HG03175 (cell line): ENCODE measurements around the gene CAMK1D.
"Not testable (repeated sequence)": the region's sequence is repeated elsewhere in the genome, so short reads cannot be mapped to it uniquely, and the experiment has no call there.

ENCODE experiments used
- ATAC-seq: cut with Tn5 transposase; IDR thresholded peaks from one replicate; pipeline ENCODE4 v1.9.1; 2021; ENCODE audit warnings: mild to moderate bottlenecking, moderate library complexity; ENCODE audit not compliant: unreplicated experiment

CAMK1D gene

DNA sequence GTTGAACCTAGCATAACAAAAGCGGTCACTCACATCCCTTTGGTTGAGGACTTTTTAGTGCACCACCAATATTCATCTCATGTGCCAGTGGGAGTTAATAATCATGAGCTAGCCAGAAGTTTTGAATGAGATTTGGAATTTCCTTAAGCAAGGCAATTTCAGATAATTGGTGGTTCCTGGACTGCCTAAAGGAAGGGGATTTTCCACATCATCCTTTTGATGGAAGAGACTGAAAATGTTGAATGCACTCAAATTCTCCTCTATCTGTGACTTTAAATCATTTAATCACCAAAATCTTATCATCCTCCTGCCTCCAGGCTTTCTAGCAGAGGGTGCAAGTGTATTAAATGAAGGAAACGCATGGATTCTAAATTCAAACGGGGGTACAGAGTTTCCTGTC is 391.5 kb downstream of the CAMK1D start:
- ATAC-seq, result no peak

DNA sequence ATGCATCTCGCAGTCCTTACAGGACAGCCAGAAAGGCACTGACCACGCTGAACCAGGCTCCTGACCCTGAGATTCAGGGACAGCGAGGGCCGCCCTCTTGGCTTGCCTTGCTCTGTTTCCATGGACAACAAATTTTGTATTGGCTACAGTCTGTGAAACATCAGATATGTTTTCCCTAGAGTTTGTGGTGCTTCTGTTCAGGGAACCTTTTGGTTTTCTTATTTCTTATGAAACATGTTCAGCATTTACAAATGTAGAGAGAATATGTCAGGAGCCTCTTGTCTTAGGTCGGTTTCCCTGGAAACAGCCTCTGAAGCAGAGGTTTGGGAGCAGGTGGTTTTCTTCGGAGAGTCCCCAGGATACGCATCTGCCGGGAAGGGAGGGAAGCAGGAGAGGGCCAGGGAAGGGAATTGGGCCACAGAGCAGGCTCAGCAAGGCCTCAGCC is 392.0 kb downstream of the CAMK1D start:
- ATAC-seq, result no peak

DNA sequence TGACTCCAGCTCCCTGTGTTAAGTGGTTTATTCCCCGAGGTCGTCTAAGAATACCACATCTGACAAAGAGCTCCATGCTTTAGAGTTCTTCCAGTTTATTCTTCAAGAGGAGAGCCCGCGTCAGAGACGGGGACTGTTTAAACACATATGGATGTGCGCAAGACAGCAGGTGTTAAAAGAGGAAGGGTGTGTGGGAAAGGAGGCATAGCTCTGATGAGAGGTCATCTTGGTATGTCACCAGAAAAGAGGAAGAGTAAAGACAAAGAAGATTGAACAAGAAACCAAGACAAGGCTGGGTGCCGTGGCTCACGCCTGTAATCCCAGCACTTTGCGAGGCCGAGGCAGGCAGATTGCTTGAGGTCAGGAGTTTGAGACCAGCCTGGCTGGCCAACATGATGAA is 393.4 kb downstream of the CAMK1D start:
- peak; percentile 41 for ATAC-seq

DNA sequence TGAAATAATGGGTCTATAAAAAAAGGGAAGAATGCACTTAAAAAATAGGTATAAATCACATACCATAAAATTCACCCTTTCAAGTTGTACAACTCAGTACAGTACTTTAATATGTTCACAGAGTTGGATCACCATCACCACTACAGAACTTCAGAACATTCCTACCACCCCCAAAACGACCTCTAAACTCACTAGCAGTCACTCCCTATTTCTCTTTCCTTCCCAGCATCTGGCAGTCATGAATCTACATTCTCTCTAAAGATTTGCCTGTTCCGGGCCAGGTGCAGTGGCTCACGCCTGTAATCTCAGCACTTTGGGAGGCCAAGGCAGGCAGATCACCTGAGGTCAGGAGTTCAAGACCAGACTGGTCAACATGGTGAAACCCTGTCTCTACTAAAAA is 394.1 kb downstream of the CAMK1D start:
- ATAC-seq, result not testable (repeated sequence)

DNA sequence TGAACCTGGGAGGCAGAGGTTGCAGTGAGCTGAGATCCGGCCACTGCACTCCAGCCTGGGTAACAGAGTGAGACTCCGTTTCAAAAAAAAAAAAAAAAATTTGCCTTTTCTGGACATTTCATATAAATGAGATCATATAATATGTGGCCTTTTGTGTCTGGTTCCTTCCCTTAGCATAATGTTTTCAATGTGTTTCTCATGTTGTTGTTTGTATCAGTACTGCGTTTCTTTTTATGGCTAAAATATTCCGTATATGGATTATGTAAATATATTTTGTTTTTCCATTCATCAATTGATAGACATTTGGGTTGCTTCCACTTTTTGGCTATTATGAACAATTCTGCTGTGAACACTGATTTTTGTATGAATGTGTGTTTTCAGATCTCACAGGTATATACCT is 394.6 kb downstream of the CAMK1D start:
- no peak for ATAC-seq

DNA sequence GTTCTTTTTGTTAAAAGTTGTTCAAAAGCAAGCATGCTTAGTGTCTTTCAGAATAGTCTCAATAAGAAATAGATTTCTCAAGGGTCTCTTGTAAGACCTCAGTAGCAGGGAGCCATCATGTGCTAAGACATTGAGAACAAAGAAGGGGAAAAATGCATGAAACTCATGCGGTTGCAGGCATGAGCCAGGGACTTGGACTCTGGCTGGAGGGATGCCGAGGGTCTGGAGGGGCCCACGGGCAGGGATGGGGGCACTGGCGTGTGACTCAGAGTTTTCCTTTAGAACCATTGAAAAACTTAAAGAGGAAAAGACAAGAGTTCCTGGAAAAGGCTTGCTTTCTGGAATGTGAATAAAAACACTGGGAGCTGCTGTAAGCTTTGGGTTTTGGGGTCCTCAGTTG is 398.8 kb downstream of the CAMK1D start:
- ATAC-seq, result no peak

DNA sequence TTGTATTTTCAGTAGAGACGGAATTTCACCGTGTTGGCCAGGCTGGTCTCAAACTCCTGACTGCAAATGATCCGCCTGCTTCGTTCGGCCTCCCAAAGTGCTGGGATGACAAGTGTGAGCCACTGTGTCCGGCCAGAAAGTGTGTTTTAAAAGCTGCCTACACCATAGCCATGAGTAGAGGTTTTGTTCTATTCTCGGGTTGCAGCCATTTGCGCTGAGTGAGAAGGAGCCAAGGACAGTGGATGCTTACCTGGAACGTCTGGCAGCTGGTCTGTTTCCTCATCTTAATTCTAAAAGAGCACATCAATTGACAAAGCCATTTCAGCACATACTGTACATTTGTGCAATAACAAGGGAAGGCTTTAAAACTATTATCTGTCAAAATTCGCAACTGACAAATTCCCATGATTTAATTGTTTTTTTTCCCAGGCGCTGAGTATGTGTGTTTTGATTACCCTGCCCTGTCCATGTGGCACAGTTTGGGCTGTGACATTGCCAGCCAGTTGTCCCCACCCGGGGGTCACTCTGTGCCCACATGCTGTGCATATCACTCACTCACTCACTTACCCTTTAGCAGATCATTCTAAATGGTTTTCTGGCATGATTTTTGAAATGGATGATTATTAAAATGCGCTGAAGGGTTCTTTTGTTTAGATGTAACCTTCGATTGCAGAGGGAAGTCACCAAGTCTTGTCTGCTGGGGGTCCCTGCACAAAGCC is 400.6 kb downstream of the CAMK1D start:
- ATAC-seq, result no peak

DNA sequence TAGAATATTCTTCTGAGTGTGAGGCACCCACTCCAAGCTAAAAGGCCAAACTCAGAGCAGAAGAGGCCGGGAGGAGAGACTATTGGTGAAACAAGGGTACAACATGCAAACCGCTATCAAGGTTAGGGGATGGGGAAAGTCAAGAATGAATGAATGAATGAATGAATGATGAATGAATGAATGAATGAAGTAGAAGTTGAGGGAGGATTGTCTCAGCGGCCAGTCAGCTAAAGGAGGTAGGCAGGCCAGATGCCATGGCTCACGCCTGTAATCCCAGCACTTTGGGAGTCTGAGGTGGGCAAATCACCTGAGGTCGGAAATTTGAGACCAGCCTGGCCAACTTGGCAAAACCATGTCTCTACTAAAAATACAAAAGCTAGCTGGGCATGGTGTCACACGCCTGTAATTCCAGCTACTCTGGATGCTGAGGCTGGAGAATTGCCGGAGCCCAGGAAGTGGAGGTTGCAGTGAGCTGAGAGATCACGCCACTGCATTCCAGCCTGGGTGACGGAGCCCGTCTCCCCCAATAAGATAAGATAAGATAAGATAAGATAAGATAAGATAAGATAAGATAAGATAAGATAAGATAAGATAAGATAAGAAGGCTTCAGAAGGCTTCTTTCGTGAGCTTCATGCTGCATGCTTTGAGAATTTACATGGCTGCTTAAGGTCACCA is 401.3 kb downstream of the CAMK1D start:
- ATAC-seq, result no peak

DNA sequence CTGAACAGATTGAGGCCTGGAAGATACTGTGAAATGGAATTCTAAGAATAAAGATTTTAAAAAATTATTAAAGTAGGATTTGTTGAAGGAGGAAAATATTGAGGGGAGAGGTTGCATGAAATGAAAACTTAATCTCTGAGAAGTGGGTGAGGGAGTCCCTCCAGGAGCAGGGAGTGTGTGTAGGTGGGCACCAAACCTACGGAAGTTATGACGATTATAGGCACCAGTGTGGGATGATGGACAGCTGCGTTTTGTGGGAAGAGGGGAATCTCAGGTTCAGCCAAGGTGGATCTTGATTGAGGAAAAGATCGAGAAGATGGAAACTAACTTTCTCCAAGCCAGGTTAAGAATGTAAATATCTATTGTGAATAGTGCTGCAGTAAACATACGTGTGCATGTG is 405.7 kb downstream of the CAMK1D start:
- no peak for ATAC-seq

DNA sequence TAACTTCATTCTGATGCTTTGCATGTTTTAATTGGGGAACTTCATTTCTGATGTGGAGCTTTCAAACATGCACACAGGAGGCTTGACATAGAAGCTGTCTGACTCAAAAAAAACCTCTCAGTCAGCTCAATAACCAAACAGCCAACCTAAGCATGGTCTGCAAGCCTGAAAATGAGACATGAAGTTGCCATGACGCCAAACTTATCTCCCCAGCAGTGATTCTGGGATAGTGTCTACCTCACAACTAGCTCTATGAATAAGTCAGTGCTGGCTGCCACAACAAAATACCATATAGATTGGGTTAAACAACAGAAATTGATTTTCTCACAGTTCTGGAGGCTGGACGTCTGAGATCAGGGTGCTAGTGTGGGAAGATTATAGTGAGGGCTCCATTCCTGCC is 408.0 kb downstream of the CAMK1D start:
- ATAC-seq, result no peak

DNA sequence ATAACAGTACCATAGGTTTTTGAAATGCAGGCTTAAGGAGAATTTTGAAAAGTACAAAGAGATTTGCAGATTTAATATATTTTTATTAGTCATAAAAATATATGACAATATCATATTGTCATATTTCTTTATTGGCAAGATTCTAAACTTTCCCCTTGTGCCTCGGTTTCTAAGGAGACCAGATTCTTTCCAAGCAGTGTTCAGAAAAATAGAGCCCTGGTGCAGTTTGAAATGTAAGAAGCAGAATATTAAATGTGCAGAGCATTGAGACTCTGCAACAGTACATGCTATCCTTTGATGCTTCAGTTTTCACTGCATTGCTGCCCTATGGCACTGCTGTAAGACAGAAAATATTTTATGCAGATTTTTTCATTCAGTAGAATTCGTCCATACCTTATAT is 408.9 kb downstream of the CAMK1D start:
- no peak for ATAC-seq

DNA sequence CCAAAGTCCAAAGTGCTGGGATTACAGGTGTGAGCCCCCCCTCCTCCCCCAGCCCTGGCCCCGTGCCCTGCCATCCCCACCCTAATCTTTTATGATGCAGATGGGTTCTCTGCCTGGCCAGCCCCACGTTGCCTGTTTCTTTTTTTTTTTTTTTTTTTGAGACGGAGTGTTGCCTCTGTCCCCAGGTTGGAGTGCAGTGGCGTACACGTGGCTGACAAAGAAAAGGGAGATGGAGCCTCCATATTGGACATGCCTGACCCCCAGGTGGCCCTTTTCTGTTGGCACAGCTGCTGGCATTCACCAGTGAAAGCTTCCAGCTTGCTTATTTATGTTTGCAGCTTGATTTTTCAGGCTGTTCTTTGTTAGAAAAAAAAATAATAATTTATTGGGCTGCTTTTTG is 416.9 kb downstream of the CAMK1D start:
- ATAC-seq, result no peak

DNA sequence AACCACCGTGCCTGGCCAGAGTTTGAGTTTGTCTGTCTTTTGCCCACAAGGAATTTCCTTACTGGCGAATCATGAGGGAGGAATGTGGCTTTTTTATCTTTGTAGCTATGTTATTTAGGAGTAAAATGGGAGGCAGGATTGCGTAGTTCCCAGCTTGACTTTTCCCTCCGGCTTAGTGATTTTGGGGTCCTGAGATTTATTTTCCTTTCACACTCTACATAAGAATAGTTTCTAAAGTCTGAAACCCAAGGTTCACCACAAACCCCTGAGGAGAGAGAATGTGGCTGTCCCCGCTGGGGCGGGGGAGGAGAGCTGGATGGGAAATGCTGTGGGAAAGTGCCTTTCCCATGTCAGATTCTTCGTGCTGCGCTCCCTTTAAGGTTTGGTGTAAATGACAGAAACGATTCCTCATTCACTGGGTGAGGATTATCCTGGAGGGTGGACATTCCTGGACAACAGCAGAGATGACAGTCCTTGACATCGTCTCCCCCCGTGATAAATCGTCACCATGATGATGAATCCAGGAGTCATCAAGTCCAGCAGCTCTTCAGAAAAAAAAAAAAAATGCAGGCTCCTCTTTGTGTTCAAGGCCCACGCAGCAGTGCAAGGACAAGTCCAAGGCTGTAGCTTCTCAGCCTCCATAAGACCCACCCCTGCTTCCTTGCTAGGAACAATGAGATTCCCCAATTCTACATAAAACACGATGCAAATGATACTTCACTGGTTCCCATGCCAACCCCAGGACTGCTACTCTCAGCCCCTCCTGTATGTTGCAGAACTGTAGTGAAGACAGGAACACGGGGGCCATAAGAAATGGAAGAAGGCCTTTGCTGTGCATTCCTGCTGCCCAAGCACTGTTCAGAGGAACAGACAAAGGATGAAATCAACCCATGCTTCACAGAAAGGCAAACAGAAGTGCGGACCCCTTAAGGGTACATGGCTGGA is 419.1 kb downstream of the CAMK1D start:
- ATAC-seq, result no peak

DNA sequence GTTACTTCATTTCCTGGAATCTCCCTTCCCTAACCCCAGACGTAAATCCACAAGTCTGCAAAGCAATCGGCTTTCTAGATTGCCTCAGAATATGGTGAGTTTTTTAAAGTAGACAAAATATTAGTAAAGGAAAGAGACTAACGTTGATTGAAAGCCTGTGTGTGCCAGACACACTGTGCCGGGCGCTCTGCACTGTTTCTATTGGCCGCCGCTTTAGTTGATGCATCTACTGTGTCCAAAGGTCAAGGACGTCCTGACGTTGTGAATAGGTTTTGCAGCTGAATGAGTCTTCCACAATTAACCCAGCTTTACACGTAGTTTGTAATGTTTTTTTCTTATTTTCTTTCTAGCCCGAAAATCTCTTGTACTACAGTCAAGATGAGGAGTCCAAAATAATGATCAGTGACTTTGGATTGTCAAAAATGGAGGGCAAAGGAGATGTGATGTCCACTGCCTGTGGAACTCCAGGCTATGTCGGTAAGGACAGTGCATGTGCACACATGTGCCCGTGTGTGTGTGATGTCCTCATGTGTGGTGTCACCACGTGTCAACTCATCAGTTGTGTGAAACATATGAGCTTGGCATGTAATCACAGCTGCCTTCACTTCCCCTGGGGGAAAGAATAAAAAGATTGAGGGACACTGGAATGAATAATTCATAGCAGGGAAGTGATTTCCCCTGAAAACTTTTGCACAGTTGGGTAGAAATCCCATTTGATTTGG is 420.1 kb downstream of the CAMK1D start:
- no peak for ATAC-seq

DNA sequence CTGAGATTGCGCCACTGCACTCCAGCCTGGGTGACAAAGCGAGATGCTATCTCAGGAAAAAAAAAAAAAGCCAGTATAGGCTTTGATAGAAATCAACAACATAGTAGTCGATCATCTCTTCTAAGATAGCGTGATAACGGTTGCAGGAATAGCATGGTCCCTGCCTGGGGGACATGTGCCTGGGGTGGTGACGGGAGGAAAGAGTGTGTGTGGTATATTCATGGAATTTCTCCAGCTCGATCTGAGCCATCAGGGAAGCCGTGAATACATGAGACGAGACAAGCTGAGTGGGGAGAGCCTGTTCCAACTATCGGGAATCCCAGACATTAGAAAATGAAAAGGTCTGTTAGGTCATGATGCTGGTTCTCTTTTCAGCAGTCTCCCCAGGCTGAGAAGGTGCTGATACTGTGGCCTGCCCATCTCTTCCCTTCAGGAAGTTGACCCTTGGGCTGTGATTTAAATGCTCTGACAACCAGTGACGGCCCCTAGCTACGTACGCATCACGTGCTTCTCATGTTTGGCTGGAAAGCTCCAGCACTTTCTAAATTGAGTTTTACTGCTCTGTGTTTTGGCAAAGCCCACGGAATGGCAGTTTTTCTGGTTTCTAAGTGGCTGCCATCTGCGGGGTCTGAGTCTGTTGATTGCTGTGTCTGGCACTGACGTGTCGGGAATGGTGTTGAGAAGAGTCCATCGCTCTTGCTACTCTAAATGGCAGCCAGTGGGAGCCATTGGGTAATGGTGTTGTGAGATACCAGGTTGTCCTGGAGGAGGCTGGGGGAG is 422.8 kb downstream of the CAMK1D start:
- no peak for ATAC-seq

DNA sequence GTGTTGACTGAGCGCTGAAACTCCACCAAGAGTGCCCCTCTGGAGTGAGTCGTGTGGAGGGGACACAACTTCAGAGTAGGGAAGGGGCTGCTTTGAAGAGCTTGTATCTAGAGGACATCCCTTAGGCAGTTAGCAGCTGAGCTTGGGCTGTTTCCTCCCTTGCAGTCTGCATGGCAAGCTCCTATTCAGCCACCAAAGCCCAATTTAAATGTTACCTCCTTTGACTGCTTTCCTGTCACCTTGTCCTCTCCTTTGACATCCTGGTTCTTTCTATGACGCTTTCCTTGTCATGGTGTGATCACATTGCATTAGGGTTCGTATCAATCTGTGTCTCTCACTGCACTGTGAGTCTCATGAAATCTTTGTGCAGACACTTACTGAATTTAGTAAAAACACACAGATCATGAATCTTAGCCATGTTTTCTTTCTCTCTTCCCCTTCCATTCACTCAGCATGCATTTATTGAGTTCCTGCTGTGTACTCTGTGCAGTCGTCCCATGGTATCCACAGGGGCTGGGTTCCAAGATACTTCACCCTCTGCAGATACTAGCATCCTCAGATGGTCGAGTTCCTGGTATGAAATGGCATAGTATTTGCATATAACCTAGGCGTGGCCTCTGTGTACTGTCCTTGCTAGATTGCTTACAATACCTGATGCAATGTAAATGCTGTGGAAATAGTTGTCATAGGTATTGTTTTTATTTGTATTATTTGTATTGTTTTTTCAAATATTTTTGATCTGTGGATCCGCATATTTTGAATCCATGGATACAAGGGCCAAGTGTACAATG is 423.6 kb downstream of the CAMK1D start:
- ATAC-seq, result no peak

DNA sequence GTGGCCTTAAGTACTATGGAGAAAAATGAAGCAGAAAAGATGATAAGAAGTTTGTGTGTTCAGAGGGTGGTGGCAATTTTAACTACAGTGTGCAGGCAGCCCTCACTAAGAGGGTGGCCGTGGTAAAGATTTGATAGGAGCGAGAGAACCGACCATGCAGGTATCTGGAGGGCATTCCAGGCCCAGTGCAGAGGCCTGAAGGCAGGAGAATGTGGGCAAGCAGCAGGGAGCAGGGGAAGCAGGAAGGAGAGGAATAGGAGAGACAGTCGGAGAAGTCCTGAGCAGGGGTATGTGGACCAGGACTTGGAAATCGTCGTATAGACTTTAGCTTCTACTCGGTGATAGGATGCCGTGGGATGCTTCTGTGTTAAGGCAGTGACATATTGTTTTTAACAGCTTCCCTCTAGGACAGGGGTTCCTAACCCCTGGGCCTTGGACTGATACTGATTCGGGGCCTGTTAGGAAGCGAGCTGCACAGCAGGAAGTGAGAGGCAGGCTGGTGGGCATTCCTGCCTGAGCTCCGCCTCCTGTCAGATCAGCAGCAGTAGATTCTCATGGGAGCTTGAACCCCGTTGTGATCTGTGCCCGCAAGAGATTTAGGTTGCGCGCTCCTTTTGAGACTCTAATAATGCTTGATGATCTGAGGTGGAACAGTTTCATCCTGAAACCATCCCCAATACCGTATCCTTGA is 425.0 kb downstream of the CAMK1D start:
- ATAC-seq, result no peak

DNA sequence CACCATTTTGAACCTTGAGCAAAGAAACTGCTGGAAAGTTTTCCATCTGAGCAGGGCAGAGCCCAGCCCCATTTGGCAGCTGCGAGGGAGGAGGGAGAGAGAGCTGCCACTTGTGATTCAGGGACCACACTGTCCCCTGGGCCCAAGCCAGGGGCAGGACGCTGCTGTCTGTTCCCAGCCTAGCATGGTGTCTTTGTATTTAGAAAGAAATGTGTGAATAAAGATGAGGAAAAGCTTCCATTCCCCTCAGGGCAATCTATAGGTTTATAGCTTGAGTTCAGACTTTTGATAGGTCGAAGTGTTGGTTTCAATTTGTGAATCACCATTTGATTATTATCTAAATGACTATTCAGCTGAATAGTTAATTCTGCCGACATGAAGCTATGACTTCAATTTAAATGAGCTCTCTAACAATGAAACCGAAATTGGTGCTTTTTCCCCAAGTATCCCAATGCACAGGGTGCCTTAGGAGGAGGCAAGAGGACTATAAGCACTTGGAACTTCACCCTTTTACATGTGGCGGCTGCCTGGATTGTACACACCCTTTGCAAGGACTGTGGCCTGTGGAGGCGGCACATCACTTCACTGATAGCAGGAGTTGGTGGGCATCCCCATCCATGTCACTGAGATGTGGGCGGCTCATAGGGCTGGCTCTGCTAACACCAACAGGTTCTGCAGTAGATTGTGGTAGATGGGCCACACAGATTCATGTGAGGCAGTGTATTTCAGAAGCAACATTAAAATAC is 428.7 kb downstream of the CAMK1D start:
- no peak for ATAC-seq
